GM18870 (cell line): ENCODE results near the gene MYH9.
"Not testable (repeated sequence)": the region's sequence is repeated elsewhere in the genome, so short reads cannot be mapped to it uniquely, and the experiment has no call there.

ENCODE experiments used
- ATAC-seq: cut with Tn5 transposase; IDR thresholded peaks from one replicate; pipeline ENCODE4 v1.9.1; 2021; ENCODE audit warnings: moderate library complexity; ENCODE audit not compliant: unreplicated experiment

The MYH9 gene

GRCh38 chr22:36280379-36280778 lies 107.4 kb downstream of the MYH9 start:
- no peak for ATAC-seq

- ATAC-seq, result no peak
Measured at GRCh38 chr22:36279219-36279666, 108.5 kb downstream of the MYH9 start.

GRCh38 chr22:36277482-36278291 lies 110.1 kb downstream of the MYH9 start:
- no peak for ATAC-seq

DNA sequence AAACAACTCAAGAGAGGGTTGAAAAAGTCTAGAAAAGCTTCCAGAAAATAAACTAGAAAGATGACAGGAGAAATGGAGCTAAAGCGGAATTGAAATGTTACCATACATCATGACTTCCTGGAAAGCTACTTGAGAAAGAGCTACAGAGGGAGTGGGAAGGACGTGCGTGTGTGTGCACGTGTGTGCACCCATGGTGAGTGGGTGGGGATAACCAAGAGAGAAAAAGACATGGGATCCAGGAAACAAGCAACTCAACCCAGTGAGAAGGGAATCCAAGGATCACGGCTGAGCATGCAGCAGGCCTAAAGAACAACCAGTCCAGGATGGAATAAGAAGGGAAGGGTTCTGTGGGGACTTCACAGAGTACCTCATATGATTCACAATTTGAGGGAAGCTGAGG lies 113.2 kb downstream of the MYH9 start:
- ATAC-seq, result no peak

DNA sequence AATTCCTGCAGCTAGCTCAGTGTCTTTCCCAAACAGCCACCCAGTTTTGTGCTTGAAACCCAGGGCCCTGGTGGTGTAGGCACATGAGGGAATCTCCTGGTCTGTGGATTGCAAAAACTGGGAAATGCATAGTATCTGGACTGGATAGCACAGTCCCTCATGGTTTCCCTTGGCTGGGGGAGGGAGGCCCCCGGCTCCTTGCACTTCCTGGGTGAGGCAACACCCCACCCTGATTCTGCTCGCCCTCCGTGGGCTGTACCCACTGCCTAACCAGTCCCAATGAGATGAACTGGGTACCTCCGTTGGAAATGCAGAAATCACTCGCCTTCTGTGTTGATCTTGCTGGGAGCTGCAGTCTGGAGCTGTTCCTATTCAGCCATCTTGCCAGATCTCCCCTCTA lies 115.8 kb downstream of the MYH9 start:
- ATAC-seq, result not testable (repeated sequence)

- not testable (repeated sequence) for ATAC-seq
Measured at GRCh38 chr22:36271231-36271630, 116.5 kb downstream of the MYH9 start.

DNA sequence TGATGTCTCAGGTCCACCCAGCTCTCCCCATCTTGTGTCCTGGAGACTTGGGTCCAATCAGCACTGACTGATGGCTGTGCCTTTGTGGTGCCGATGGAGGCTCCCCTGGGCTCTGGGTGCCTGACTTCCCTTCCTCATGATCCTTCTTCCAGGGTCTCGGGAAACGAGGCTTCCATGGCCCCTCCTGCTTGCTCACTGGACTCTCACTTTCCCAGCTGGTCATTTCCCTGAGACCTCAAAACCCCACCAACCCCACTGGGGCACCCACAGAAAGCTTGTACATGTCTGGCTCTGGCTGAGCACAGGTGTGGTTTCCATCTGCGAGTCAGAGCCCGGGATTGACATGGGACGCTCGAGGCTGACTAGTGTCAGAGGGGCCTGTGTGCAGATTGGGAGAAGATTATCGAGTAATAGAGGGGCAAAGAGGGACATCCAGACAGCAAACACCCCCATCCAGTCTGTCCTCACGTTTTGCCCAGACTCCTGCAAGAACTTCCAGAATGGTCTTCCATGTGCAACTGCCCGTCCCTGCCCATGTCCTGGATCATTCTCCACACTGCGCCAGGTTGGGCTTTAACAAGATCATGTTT lies 119.8 kb downstream of the MYH9 start:
- ATAC-seq, result no peak

GRCh38 chr22:36267058-36267457 lies 120.7 kb downstream of the MYH9 start:
- no peak for ATAC-seq

GRCh38 chr22:36263886-36264664 lies 123.7 kb downstream of the MYH9 start:
- ATAC-seq, result not testable (repeated sequence)

- not testable (repeated sequence) for ATAC-seq
Measured at GRCh38 chr22:36263216-36263673, 124.5 kb downstream of the MYH9 start.

GRCh38 chr22:36262307-36262706 lies 125.5 kb downstream of the MYH9 start:
- ATAC-seq, result not testable (repeated sequence)

- ATAC-seq, result not testable (repeated sequence)
Measured at GRCh38 chr22:36261675-36262074, 126.1 kb downstream of the MYH9 start.

GRCh38 chr22:36259615-36260300 lies 128.0 kb downstream of the MYH9 start:
- ATAC-seq, result no peak

DNA sequence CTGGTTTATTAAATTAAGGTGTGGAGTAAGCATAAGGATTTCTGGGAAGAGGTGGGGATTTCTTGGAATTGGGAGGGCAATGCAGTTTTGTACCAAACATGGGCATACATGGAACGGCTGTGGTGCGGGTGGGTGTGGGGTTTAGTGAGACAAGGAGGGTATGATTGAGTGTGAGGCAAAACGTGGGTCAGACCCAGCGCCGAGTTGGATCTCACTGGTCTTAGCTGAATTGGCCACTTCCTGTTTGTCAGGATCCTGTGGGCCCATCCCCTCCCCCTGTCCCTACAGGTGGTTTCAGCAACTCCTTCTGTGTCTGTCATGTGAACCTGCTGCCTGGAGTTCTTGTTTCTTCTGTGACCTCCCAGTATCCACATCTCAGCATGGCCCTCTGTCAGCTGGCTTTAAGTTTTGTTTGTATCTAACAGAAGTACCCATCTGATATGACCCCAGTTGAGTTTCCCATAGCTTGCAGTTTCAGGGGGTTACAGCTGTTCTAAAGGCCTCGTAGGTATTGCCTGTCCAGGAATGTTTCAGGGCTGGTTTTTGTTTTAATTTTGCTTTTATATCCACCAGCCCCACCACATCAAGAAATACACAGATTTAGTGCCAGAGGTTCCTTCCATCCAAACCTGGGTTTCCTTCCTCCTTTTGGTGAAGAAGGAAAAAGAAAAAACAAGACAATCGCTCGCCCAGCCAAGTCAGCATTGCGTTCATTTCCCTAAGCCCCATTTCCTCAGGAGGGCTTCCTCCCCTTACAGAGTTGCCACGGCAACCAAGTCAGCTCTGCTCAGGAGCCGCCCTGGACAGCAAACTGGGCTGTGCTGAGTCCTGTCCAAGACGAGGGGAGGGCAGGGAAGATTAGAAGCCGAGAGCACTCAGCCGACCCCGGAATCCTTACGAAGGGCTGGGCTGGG lies 128.8 kb downstream of the MYH9 start:
- ATAC-seq, result no peak

GRCh38 chr22:36257948-36258670 lies 129.7 kb downstream of the MYH9 start:
- no peak for ATAC-seq

- ATAC-seq, result no peak
Measured at GRCh38 chr22:36257308-36257707, 130.5 kb downstream of the MYH9 start.

- no peak for ATAC-seq
Measured at GRCh38 chr22:36256478-36256877, 131.3 kb downstream of the MYH9 start.

- not testable (repeated sequence) for ATAC-seq
Measured at GRCh38 chr22:36255572-36255971, 132.2 kb downstream of the MYH9 start.
